HL-60 (cell line): Measurements from ENCODE around the gene FBXL17.

Experiments
- DNase-seq, 2 experiments: peaks; one replicate each; pipeline ENCODE4 v3.0.0-alpha.2; 2010 to 2020; ENCODE audit warnings: low read depth in 1 of 2, low spot score in 1 of 2
- H3K27ac ChIP-seq: fragments of 250-450 bp; sonication (Bioruptor Pico); replicated peaks from 2 replicates; pipeline ENCODE4 v1.5.1; 2020; ENCODE audit warnings: mild to moderate bottlenecking, moderate library complexity
- H3K27me3 ChIP-seq: fragments of 250-450 bp; sonication (Bioruptor Pico); 2 replicates; pipeline ENCODE4 v1.5.1; 2021; ENCODE audit warnings: mild to moderate bottlenecking, moderate library complexity; ENCODE audit not compliant: insufficient read depth, poor library complexity, severe bottlenecking
- H3K4me3 ChIP-seq: replicated peaks from 2 replicates; pipeline ENCODE4 v1.5.1; 2011; ENCODE audit warnings: mild to moderate bottlenecking, control low read depth, low read length; ENCODE audit not compliant: insufficient read depth
- GABPA ChIP-seq: IDR thresholded peaks from 2 replicates; pipeline ENCODE4 v1.6.1; 2012; ENCODE audit warnings: low read depth
- POLR2AphosphoS5 ChIP-seq: IDR thresholded peaks from 2 replicates; pipeline ENCODE4 v1.6.1; 2012; ENCODE audit warnings: low read depth
- SPI1 ChIP-seq: IDR thresholded peaks from 2 replicates; pipeline ENCODE4 v1.6.1; 2012; ENCODE audit warnings: low read depth, mild to moderate bottlenecking, borderline replicate concordance
- TF ChIP-seq, protein P1 (sequence below): IDR thresholded peaks from 2 replicates; pipeline ENCODE4 v1.6.1; 2012; ENCODE audit warnings: low read depth; ENCODE audit not compliant: insufficient replicate concordance
- TF ChIP-seq, protein P2 (sequence below): IDR thresholded peaks from one replicate; pipeline ENCODE4 v1.5.1; 2011; ENCODE audit warnings: low read length, control low read depth, inconsistent platforms; ENCODE audit not compliant: insufficient read depth

Gene FBXL17

DNA sequence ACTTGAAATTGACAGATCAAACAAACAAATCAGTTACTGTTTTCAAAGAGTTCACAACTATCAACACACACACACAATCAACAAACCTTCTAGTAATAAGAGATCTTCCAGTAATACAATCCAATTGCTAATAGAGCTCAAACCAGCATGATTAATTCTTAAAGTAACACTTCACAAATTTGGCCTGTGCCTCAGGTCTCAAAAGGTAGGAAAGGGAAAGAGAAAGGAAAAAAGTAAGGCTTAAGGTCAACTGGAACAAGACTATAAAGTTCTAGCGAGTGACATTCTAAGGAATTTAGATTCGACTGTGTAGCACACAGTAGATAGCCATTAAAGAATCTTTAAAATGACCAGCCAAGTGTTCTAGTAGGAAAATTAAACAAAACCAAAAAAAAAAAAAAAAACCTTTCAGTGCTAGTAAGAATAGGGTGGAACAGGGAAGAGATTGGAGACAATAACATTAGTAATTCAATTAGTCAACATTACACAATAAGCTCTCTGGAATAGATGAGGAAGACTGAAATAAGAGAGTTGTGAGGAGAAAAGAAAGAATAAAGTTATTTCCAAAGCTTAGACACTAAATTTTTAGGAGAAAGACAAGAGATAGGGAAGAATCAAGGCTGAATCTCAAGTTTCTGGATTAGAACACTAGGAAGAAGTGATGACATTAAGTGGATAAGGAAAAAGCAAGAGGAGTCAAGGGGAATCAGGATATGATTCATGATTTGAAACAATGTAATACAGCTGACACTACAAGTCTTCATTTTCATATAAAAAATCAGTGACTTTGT lies 86.1 kb downstream of the FBXL17 start:
- TF ChIP-seq, protein P1, sequence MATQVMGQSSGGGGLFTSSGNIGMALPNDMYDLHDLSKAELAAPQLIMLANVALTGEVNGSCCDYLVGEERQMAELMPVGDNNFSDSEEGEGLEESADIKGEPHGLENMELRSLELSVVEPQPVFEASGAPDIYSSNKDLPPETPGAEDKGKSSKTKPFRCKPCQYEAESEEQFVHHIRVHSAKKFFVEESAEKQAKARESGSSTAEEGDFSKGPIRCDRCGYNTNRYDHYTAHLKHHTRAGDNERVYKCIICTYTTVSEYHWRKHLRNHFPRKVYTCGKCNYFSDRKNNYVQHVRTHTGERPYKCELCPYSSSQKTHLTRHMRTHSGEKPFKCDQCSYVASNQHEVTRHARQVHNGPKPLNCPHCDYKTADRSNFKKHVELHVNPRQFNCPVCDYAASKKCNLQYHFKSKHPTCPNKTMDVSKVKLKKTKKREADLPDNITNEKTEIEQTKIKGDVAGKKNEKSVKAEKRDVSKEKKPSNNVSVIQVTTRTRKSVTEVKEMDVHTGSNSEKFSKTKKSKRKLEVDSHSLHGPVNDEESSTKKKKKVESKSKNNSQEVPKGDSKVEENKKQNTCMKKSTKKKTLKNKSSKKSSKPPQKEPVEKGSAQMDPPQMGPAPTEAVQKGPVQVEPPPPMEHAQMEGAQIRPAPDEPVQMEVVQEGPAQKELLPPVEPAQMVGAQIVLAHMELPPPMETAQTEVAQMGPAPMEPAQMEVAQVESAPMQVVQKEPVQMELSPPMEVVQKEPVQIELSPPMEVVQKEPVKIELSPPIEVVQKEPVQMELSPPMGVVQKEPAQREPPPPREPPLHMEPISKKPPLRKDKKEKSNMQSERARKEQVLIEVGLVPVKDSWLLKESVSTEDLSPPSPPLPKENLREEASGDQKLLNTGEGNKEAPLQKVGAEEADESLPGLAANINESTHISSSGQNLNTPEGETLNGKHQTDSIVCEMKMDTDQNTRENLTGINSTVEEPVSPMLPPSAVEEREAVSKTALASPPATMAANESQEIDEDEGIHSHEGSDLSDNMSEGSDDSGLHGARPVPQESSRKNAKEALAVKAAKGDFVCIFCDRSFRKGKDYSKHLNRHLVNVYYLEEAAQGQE, result no peak
- no peak for DNase-seq
- H3K27me3 ChIP-seq, result no peaks in the 10 kb centered on the region
- no peak overlapping the region for H3K27ac ChIP-seq
- H3K4me3 ChIP-seq, result no peak overlapping the region

DNA sequence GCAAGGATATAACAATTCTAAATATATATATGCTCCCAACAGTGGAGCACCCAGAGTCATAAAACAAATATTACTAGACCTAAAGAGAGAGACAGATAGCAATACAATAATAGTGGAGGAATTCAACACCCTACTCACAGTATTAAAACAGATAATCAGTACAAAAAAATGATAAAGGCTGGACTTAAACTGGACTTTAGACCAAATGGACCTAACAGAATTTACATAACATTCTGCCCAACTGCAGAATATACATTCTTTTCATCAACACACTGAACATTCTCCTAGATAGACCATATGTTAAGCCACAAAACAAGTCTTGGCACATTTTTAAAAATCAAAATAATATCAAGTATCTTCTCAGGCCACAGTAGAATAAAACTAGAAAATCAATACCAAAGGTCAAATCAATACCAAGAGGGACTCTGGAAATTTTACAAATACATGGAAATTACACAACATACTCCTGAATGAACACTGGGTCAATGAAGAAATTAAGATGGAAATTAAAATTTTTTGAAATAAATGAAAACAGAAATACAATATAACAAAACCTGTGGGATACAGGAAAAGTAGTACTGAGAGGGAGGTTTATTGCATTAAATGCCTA lies 100.8 kb downstream of the FBXL17 start:
- Histone ChIP-seq H3K27me3 (no peaks in the 10 kb centered on the region), H3K4me3 (no peak overlapping the region), H3K27ac (no peak overlapping the region)
- DNase-seq, result no peak
- TF ChIP-seq POLR2AphosphoS5 (no peak), SPI1 (no peak)

DNA sequence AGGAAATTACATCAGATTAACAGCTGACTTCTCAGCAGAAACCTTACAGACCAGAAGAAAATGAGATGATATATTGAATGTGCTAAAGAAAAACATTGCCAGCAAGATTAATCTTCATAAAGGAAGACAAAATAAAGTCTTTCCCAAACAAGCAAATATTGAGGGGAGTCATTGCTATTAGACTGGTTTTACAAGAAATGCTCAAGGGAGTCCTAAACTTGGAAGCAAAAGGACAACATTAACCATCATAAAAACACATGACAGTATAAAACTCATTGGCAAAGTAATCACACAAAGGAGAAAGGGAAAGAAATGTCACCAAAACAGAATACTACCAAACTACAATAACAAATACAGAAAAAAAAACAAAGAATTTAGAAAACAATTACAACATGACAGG lies 101.7 kb downstream of the FBXL17 start:
- no peak overlapping the region for H3K4me3 ChIP-seq
- DNase-seq, result no peak
- no peaks in the 10 kb centered on the region for H3K27me3 ChIP-seq
- no peak for TF ChIP-seq GABPA
- TF ChIP-seq, protein P1, result no peak
- no peak for TF ChIP-seq SPI1
- TF ChIP-seq, protein P2, sequence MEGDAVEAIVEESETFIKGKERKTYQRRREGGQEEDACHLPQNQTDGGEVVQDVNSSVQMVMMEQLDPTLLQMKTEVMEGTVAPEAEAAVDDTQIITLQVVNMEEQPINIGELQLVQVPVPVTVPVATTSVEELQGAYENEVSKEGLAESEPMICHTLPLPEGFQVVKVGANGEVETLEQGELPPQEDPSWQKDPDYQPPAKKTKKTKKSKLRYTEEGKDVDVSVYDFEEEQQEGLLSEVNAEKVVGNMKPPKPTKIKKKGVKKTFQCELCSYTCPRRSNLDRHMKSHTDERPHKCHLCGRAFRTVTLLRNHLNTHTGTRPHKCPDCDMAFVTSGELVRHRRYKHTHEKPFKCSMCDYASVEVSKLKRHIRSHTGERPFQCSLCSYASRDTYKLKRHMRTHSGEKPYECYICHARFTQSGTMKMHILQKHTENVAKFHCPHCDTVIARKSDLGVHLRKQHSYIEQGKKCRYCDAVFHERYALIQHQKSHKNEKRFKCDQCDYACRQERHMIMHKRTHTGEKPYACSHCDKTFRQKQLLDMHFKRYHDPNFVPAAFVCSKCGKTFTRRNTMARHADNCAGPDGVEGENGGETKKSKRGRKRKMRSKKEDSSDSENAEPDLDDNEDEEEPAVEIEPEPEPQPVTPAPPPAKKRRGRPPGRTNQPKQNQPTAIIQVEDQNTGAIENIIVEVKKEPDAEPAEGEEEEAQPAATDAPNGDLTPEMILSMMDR, result no peak
- TF ChIP-seq POLR2AphosphoS5, result no peak
- no peak overlapping the region for H3K27ac ChIP-seq

DNA sequence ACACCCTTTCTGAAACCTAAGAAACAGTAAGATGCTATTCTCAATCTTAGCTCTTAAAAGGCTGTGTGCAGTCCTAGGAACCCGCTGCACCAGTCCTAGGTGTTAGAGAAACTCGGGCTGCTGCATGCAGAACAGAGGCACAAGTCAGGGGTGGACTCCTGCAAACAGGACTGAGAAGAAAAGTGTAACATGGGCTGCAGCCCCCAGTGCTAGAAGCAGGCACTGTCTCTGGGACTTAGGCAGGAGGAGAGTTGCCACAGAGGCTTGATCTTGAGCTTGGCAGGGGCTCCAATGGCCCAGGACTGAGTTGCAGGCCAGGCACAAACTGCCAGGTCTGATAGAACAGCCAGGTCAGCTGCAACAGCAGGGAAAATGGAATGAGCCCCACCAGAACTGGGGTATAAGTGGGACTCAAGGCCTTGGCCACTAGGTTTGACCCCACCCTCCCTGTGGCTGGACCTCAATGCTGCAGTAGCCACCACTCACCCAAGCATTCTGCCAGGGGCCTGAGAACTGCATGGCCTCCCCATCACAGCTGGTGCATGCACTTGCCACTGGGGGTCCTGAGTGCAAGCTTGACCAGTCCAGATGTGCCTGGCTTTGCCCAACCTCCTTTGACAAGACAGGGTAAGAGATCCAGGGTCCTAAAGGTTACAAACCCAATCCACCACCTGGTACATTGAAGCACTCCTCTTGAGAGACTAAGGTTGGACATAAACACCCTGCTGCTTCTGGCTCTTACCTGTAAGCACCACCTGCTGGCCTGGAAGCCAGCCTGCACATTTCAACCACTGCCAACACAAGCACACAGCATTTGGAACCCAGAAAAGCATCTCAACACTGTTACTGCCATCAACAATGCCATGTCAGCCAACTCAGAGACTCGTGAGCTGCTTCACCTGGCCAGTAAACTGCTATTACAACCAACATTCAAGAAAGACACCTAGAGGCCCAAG lies 103.3 kb downstream of the FBXL17 start:
- H3K27me3 ChIP-seq, result no peaks in the 10 kb centered on the region
- H3K27ac ChIP-seq, result no peak overlapping the region
- H3K4me3 ChIP-seq, result no peak overlapping the region
- TF ChIP-seq, protein P2, result no peak
- TF ChIP-seq POLR2AphosphoS5 (no peak), GABPA (no peak), SPI1 (no peak)
- TF ChIP-seq, protein P1, result no peak
- no peak for DNase-seq
